Upper lobe of right lung (tissue), 1 donor: ENCODE results near the gene UCP3. TPM values are rescaled to one million over a fixed set of nuclear protein-coding genes. Genes with fewer than 3 reads are reported as not detected.
A peak's percentile ranks its signal among the peaks of the same experiment; 100 is the strongest.
"Not testable (repeated sequence)": the region's sequence is repeated elsewhere in the genome, so short reads cannot be mapped to it uniquely, and the experiment has no call there.

Source experiments
- ATAC-seq: fragments of 200-7000 bp; cut with Tn5 transposase; one replicate; pipeline ENCODE4 v1.9.1; 2020; ENCODE audit warnings: mild to moderate bottlenecking, moderate library complexity
- DNase-seq: peaks from one replicate; pipeline ENCODE4 v3.0.0-alpha.2; 2020
- H3K27ac ChIP-seq: fragments of 200-600 bp; one replicate; pipeline ENCODE4 v1.8.0; 2022
- H3K27me3 ChIP-seq: fragments of 200-600 bp; one replicate; pipeline ENCODE4 v1.8.0; 2022; ENCODE audit warnings: mild to moderate bottlenecking
- H3K36me3 ChIP-seq: fragments of 200-600 bp; one replicate; pipeline ENCODE4 v1.8.0; 2022
- H3K4me1 ChIP-seq: fragments of 200-600 bp; one replicate; pipeline ENCODE4 v1.8.0; 2022
- H3K4me3 ChIP-seq: fragments of 200-600 bp; one replicate; pipeline ENCODE4 v1.8.0; 2022; ENCODE audit warnings: mild to moderate bottlenecking
- H3K9me3 ChIP-seq: fragments of 200-600 bp; one replicate; pipeline ENCODE4 v1.8.0; 2022
- CTCF ChIP-seq: fragments of 200-600 bp; IDR thresholded peaks from one replicate; pipeline ENCODE4 v1.8.0; 2022; ENCODE audit warnings: antibody characterized with exemption
- intact Hi-C: fragments of 100-400 bp; cut with DNase I; formaldehyde crosslinking; loops from one replicate; pipeline ENCODE4 v1.11.0; 2022
- total RNA-seq: library from RNA; stranded (reverse); fragmentation: NEBNext Ultra II Directional; extraction: Animal tissue kit (Norgen Biotek cat#: 25700); gene quantifications from one replicate; pipeline ENCODE4 v1.2.1, GENCODE V29; 2021
- donor health status: DM: no; HTN: yes; CAD: no; lungs with severe emphysema.

Gene UCP3
- total RNA-seq, 1 donor from 2014 or later, result 2.6 TPM

- H3K27ac ChIP-seq, result no peak overlapping the region
- no peaks in the 10 kb centered on the region for H3K9me3 ChIP-seq
- no peak for TF ChIP-seq CTCF
- no peak for DNase-seq
- H3K4me3 ChIP-seq, result no peak overlapping the region
- H3K4me1 ChIP-seq, result peaks cover 11% of the 10 kb centered on the region
- peak; percentile 57 for ATAC-seq
- H3K36me3 ChIP-seq, result no peaks in the 10 kb centered on the region
- H3K27me3 ChIP-seq, result no peaks in the 10 kb centered on the region
- intact Hi-C loops, result no loop called here
Measured at GRCh38 chr11:73990730-73991129, 18.2 kb downstream of the UCP3 start.

- no peak overlapping the region for H3K27ac ChIP-seq
- ATAC-seq (no peak), DNase-seq (no peak)
- no peak for TF ChIP-seq CTCF
- H3K27me3 ChIP-seq, result no peaks in the 10 kb centered on the region
- H3K36me3 ChIP-seq, result no peaks in the 10 kb centered on the region
- no peak overlapping the region for H3K4me3 ChIP-seq
- no peaks in the 10 kb centered on the region for H3K9me3 ChIP-seq
- intact Hi-C loops, result no loop called here
- peaks cover 14% of the 10 kb centered on the region for H3K4me1 ChIP-seq
Measured at GRCh38 chr11:73989156-73989555, 19.7 kb downstream of the UCP3 start.

- Histone ChIP-seq H3K36me3 (no peaks in the 10 kb centered on the region), H3K27ac (no peak overlapping the region), H3K4me1 (peaks cover 20% of the 10 kb centered on the region), H3K9me3 (no peaks in the 10 kb centered on the region), H3K27me3 (no peaks in the 10 kb centered on the region), H3K4me3 (no peak overlapping the region)
- DNase-seq, result peak; percentile 5
- ATAC-seq, result no peak
- no peak for TF ChIP-seq CTCF
- intact Hi-C loops, result no loop called here
Measured at GRCh38 chr11:73988227-73988626, 20.7 kb downstream of the UCP3 start.

GRCh38 chr11:73985661-73986060, 23.2 kb downstream of the UCP3 start:
- intact Hi-C loops, ATAC-seq, H3K4me3 ChIP-seq: not testable (repeated sequence)

GRCh38 chr11:73983741-73984538, 24.9 kb downstream of the UCP3 start:
- peak overlapping the region; percentile 95 for H3K27ac ChIP-seq
- no peaks in the 10 kb centered on the region for H3K27me3 ChIP-seq
- no peaks in the 10 kb centered on the region for H3K36me3 ChIP-seq
- TF ChIP-seq CTCF, result no peak
- ATAC-seq (no peak), DNase-seq (peak; percentile 15)
- H3K9me3 ChIP-seq, result no peaks in the 10 kb centered on the region
- peak overlapping the region; percentile 62 for H3K4me3 ChIP-seq
- peaks cover 34% of the 10 kb centered on the region for H3K4me1 ChIP-seq
- intact Hi-C loops, result no loop called here

More at GRCh38 chr11:73985661-73986060, 23.2 kb downstream of the UCP3 start:
- H3K4me1 ChIP-seq, result peaks cover 20% of the 10 kb centered on the region
- not testable (repeated sequence) for H3K27ac ChIP-seq, H3K9me3 ChIP-seq, H3K36me3 ChIP-seq, H3K27me3 ChIP-seq
- DNase-seq, result peak; percentile 4

DNA sequence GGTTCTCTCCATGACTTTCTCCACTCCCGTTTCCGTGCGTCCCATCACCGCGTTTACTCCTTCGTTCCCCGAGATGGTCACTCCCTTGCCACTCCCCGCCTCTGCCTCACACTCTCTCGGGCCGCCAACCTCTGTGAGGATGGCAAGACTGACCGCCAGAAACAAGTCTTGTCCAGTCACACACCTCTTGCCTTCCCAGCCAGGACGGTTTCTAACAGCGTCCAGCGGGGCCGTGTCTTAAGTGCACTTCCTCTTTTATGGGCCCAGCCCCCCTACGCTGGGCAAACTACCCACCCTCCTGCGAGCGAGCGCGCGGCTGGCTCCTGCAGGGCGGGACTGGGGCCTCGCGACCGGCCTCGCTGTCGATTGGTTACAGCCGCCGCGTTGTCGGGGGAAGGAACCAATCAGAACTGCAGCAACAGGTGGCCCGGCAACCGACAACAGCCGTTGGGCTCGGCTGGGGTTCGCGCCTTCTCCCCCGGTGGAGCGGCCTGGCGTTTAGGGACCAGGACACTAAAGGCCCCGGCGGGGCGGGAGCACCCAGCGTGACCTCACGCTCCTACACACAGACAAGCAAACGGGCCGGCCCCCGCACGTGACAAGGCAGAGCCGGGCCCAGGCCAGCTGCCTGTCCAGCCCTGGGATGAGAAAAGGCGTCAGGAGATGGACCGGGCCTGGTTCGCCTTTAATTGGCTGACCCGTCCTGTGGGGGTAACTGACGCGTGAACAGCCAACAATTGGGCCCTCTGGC, 25.7 kb downstream of the UCP3 start:
- intact Hi-C loops, result no loop called here

More for the DNA sequence above, 25.7 kb downstream of the UCP3 start:
- Histone ChIP-seq H3K27ac (peak overlapping the region; percentile 95), H3K27me3 (no peaks in the 10 kb centered on the region), H3K9me3 (no peaks in the 10 kb centered on the region), H3K4me1 (peaks cover 37% of the 10 kb centered on the region), H3K4me3 (peak overlapping the region; percentile 62), H3K36me3 (peaks cover 7% of the 10 kb centered on the region)
- TF ChIP-seq CTCF, result no peak
- DNase-seq, result peak; percentile 98
- peak; percentile 93 for ATAC-seq
